Activated CD8-positive, alpha-beta T cell treated with anti-CD3 and anti-CD28 coated beads for 36 hours (primary cell): ENCODE data around the gene BAG1. TPM values are rescaled to one million over a fixed set of nuclear protein-coding genes. Genes with fewer than 3 reads are reported as not detected.

Experiments used
- ATAC-seq: fragments of 200-7000 bp; cut with Tn5 transposase; one replicate; pipeline ENCODE4 v1.10.0; 2021; ENCODE audit warnings: mild to moderate bottlenecking, moderate library complexity
- CTCF ChIA-PET: fragments of 350-600 bp; sonication (Branson Sonifier 250); formaldehyde crosslinking; loops from one replicate; lab custom pipeline; 2021; ENCODE audit warnings: antibody characterized with exemption; lab: Charles Lee
- POLR2A ChIA-PET: fragments of 350-600 bp; sonication (Branson Sonifier 250); formaldehyde crosslinking; loops from one replicate; lab custom pipeline; 2021; ENCODE audit warnings: antibody characterized with exemption; lab: Charles Lee
- DNase-seq: peaks from one replicate; pipeline ENCODE4 v3.0.0-alpha.2; 2020
- H3K27ac Mint-ChIP-seq: one replicate; pipeline ENCODE4 v1.8.0; 2021; ENCODE audit warnings: mild to moderate bottlenecking, mixed read lengths
- H3K27me3 Mint-ChIP-seq: one replicate; pipeline ENCODE4 v1.8.0; 2021; ENCODE audit warnings: mixed read lengths
- H3K36me3 Mint-ChIP-seq: one replicate; pipeline ENCODE4 v1.8.0; 2021; ENCODE audit warnings: low read depth, mixed read lengths
- H3K4me1 Mint-ChIP-seq: one replicate; pipeline ENCODE4 v1.8.0; 2021; ENCODE audit warnings: low read depth, mixed read lengths
- H3K4me3 Mint-ChIP-seq: one replicate; pipeline ENCODE4 v1.8.0; 2021; ENCODE audit warnings: mild to moderate bottlenecking, moderate library complexity, mixed read lengths
- H3K9me3 Mint-ChIP-seq: one replicate; pipeline ENCODE4 v1.8.0; 2021; ENCODE audit warnings: mixed read lengths
- intact Hi-C: fragments of 100-400 bp; cut with micrococcal nuclease; formaldehyde crosslinking; loops from one replicate; pipeline ENCODE4 v1.10.0; 2022
- total RNA-seq, 2 experiments: library from RNA; stranded (reverse); gene quantifications; one replicate each; pipeline ENCODE4 v1.2.3, GENCODE V29; 2021
- TF ChIP-seq, protein P1 (sequence below): fragments of 200-600 bp; IDR thresholded peaks from one replicate; pipeline ENCODE4 v1.8.0; 2022; ENCODE audit warnings: antibody characterized with exemption, mild to moderate bottlenecking

BAG1 gene
- total RNA-seq, 2 experiments from 2014 or later = 55.6 to 61.6 TPM

GRCh38 chr9:33241298-33241697 is 23.2 kb downstream of the BAG1 start:
- Mint-ChIP-seq H3K27ac (no peak overlapping the region), H3K27me3 (no peaks in the 10 kb centered on the region), H3K36me3 (no peaks in the 10 kb centered on the region), H3K4me3 (no peak overlapping the region), H3K4me1 (no peaks in the 10 kb centered on the region), H3K9me3 (no peaks in the 10 kb centered on the region)
- ChIA-PET CTCF (interaction anchor here (1.4 to 3.2 kb wide), 3 partner anchors 15 to 160 kb away, joined by 3 to 14 read pairs (median 5); no protein-coding TSS in a partner anchor), POLR2A (interaction anchor here (0.6 to 1.1 kb wide), 3 partner anchors 11 to 240 kb away, joined by 3 read pairs; no protein-coding TSS in a partner anchor)
- DNase-seq = no peak
- no peak for ATAC-seq
- intact Hi-C loops = no loop called here
- TF ChIP-seq, protein P1, sequence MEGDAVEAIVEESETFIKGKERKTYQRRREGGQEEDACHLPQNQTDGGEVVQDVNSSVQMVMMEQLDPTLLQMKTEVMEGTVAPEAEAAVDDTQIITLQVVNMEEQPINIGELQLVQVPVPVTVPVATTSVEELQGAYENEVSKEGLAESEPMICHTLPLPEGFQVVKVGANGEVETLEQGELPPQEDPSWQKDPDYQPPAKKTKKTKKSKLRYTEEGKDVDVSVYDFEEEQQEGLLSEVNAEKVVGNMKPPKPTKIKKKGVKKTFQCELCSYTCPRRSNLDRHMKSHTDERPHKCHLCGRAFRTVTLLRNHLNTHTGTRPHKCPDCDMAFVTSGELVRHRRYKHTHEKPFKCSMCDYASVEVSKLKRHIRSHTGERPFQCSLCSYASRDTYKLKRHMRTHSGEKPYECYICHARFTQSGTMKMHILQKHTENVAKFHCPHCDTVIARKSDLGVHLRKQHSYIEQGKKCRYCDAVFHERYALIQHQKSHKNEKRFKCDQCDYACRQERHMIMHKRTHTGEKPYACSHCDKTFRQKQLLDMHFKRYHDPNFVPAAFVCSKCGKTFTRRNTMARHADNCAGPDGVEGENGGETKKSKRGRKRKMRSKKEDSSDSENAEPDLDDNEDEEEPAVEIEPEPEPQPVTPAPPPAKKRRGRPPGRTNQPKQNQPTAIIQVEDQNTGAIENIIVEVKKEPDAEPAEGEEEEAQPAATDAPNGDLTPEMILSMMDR = no peak

- no peak for DNase-seq
- no peaks in the 10 kb centered on the region for H3K4me1 Mint-ChIP-seq
- peak; percentile 30 for ATAC-seq
- no peaks in the 10 kb centered on the region for H3K9me3 Mint-ChIP-seq
- ChIA-PET CTCF (interaction anchor here (0.6 to 3.2 kb wide), 2 partner anchors 14 to 84 kb away, joined by 4 to 14 read pairs; no protein-coding TSS in a partner anchor), POLR2A (interaction anchor here (1.0 to 1.5 kb wide), 2 partner anchors 9 to 14 kb away, joined by 3 to 4 read pairs; no protein-coding TSS in a partner anchor)
- TF ChIP-seq, protein P1 = no peak
- H3K4me3 Mint-ChIP-seq = no peak within 1 kb of the TSS
- no peaks in the 10 kb centered on the region for H3K27me3 Mint-ChIP-seq
- H3K36me3 Mint-ChIP-seq = no peaks in the 10 kb centered on the region
- no peak within 1 kb of the TSS for H3K27ac Mint-ChIP-seq
- intact Hi-C loops = no loop called here
Observed at GRCh38 chr9:33239921-33240320, 24.6 kb downstream of the BAG1 start, which contains the start of gene SPINK4. Gene SPINK4 (plus strand): TSS chr9:33240167. CDS start chr9:33240209, 42 bp downstream.

DNA sequence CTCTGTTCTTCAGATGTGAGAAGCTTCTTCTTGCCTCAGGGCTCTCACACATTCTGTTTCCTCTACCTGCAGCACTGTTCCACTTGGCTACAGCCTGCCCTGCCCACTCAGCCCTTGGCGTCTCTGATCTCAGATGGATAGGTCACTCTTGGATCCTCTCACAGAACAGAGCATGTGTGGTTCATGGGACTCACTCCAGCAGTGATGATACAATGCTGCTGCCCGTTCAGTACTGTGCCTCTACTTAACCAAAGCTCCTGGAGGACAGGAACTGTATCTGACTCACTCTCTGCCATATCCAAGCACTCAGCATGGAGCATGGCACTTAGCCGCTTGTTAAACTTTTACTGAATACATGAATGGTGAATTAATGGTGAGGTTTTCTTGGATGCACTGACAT is 27.9 kb downstream of the BAG1 start:
- H3K27me3 Mint-ChIP-seq = no peaks in the 10 kb centered on the region
- no peak overlapping the region for H3K4me3 Mint-ChIP-seq
- intact Hi-C loops = no loop called here
- no peak overlapping the region for H3K27ac Mint-ChIP-seq
- no peak for DNase-seq
- no peaks in the 10 kb centered on the region for H3K4me1 Mint-ChIP-seq
- ChIA-PET POLR2A (interaction anchor here (1.0 kb wide), 1 partner anchor 34 kb away, joined by 3 read pairs; no protein-coding TSS in a partner anchor), CTCF (interaction anchor here (1.1 kb wide), 1 partner anchor 10 kb away, joined by 4 read pairs; no protein-coding TSS in a partner anchor)
- H3K36me3 Mint-ChIP-seq = no peaks in the 10 kb centered on the region
- TF ChIP-seq, protein P1 = no peak
- no peak for ATAC-seq
- no peaks in the 10 kb centered on the region for H3K9me3 Mint-ChIP-seq

DNA sequence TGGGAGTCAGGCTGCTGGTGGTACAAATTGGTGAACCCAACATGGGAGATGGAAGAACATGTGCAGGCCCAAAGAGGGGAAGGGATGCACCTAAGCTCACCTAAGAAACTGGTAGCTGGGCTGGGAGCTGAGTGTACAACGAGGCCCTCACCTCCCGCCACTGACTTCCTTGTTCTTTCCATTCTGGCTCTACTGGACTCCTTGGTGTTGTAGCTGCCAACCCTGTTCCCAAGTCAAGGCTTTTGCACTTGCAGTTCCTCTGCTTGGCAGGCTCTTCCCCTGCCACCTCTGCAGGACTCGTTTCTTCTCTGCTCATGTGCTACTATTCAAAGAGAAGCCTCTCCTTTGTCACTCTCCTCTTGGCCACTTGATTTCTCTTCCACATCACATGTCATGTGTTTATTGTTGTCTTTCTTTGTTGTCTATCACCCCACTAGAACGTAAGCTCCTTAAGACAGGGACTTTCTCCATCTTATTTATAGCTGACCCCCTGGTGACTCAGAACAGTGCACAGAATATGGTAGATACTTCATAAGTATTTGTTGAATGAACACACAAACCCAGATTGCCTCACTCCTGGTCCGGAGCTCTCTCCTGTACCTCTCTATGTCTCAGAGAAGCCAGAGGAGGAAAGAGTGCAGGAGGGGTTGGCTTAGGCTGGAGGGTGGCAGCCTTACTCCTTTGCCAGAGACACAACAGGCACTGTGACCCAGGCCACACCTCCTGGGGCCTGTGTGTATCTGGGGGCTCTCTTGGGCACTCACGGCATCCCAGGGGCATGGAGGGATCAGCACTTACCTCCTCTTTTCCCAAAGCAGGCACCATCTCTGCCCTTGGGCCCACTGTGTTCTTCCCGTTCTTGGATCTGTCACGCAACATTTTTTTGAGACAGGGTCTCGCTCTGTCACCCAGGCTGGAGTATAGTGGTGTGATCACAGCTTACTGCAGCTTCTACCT is 29.7 kb downstream of the BAG1 start:
- Mint-ChIP-seq H3K36me3 (no peaks in the 10 kb centered on the region), H3K27me3 (no peaks in the 10 kb centered on the region), H3K27ac (no peak overlapping the region), H3K9me3 (no peaks in the 10 kb centered on the region), H3K4me1 (no peaks in the 10 kb centered on the region), H3K4me3 (no peak overlapping the region)
- no peak for ATAC-seq
- no peak for DNase-seq
- ChIA-PET POLR2A (interaction anchor here (1.2 to 1.5 kb wide), 3 partner anchors 12 to 27 kb away, joined by 3 to 5 read pairs (median 3); no protein-coding TSS in a partner anchor), CTCF (interaction anchor here (0.6 to 2.1 kb wide), 2 partner anchors 9 to 95 kb away, joined by 3 to 10 read pairs; no protein-coding TSS in a partner anchor)
- TF ChIP-seq, protein P1 = no peak
- intact Hi-C loops = no loop called here
